Type B pancreatic cell (in vitro differentiated cells): ENCODE data around the gene TJAP1. TPM values are rescaled to one million over a fixed set of nuclear protein-coding genes. Genes with fewer than 3 reads are reported as not detected.
"Not testable (repeated sequence)": the region's sequence is repeated elsewhere in the genome, so short reads cannot be mapped to it uniquely, and the experiment has no call there.

Experiments used
- DNase-seq: peaks from one replicate; pipeline ENCODE4 v3.0.0; 2021; ENCODE audit warnings: mixed read lengths; ENCODE audit not compliant: unreplicated experiment; ENCODE audit errors: extremely low spot score
- H3K27ac Mint-ChIP-seq: 2 replicates; pipeline ENCODE4 v1.8.0; 2021; ENCODE audit warnings: mild to moderate bottlenecking, mixed read lengths
- H3K27me3 Mint-ChIP-seq: 2 replicates; pipeline ENCODE4 v1.8.0; 2021; ENCODE audit warnings: mixed read lengths
- H3K36me3 Mint-ChIP-seq: 2 replicates; pipeline ENCODE4 v1.8.0; 2021; ENCODE audit warnings: mixed read lengths
- H3K4me1 Mint-ChIP-seq: one replicate; pipeline ENCODE4 v1.8.0; 2021; ENCODE audit warnings: mixed read lengths; ENCODE audit not compliant: unreplicated experiment
- H3K4me3 Mint-ChIP-seq: 2 replicates; pipeline ENCODE4 v1.8.0; 2021; ENCODE audit warnings: mild to moderate bottlenecking, mixed read lengths
- H3K9me3 Mint-ChIP-seq: 2 replicates; pipeline ENCODE4 v1.8.0; 2021; ENCODE audit warnings: mixed read lengths
- total RNA-seq: library from RNA; stranded (reverse); gene quantifications from 2 replicates; pipeline ENCODE4 v1.2.1, GENCODE V29; 2021; ENCODE audit warnings: low replicate concordance
- TF ChIP-seq, protein P1 (sequence below): fragments of 200-600 bp; sonication (generic); conservative IDR thresholded peaks from 2 replicates; pipeline ENCODE4 v1.5.0; 2021; ENCODE audit warnings: antibody characterized with exemption, mild to moderate bottlenecking

The TJAP1 gene
- total RNA-seq, 1 donor from 2014 or later, result 44.5 TPM

DNA sequence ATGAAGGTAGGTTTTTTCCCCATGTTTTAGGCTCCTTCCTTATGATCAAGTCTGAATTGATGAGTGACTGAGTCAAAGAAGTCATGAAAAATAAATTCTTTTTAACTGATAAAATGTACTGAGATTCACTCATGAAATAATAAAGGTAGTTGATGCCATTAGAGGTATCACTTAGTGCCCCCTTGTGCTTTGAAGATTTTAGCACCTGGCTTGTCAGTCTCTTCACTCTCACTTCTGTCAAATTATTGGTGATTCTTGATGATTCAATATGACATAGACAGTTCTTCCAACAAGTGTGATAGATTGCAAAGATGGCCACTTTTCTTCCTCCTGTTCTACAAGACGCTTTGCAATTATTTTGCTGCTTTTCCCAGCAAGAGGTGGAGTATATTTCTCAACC, 17.8 kb upstream of the TJAP1 start:
- peaks cover 46% of the 10 kb centered on the region for H3K27me3 Mint-ChIP-seq

DNA sequence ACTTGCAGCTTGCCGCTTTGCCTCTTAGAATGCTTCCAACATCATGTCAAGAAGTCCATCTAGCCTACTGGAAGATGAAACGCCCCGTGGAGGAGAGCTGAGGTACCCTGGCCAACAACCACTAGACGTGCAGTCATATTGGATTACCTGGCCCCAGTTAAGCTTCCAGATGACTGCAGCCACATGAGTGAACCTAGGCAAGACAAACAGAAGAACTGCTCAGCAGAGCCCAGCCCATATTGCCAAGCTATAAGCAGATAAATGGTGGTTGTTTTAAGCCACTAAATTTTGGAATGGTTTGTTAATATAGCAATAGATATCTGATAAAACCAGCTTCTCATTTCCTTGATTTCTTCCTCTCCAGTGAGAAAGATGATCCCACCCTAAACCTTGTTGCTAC, 17.3 kb upstream of the TJAP1 start:
- Mint-ChIP-seq H3K27me3 (peaks cover 46% of the 10 kb centered on the region), H3K9me3 (no peaks in the 10 kb centered on the region), H3K4me1 (peaks cover 12% of the 10 kb centered on the region)

More for the DNA sequence above, 17.8 kb upstream of the TJAP1 start:
- no peak for DNase-seq
- Mint-ChIP-seq H3K4me3 (peak overlapping the region; percentile 48), H3K27ac (no peak overlapping the region), H3K36me3 (no peaks in the 10 kb centered on the region), H3K9me3 (no peaks in the 10 kb centered on the region), H3K4me1 (peaks cover 12% of the 10 kb centered on the region)
- TF ChIP-seq, protein P1, sequence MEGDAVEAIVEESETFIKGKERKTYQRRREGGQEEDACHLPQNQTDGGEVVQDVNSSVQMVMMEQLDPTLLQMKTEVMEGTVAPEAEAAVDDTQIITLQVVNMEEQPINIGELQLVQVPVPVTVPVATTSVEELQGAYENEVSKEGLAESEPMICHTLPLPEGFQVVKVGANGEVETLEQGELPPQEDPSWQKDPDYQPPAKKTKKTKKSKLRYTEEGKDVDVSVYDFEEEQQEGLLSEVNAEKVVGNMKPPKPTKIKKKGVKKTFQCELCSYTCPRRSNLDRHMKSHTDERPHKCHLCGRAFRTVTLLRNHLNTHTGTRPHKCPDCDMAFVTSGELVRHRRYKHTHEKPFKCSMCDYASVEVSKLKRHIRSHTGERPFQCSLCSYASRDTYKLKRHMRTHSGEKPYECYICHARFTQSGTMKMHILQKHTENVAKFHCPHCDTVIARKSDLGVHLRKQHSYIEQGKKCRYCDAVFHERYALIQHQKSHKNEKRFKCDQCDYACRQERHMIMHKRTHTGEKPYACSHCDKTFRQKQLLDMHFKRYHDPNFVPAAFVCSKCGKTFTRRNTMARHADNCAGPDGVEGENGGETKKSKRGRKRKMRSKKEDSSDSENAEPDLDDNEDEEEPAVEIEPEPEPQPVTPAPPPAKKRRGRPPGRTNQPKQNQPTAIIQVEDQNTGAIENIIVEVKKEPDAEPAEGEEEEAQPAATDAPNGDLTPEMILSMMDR, result no peak

DNA sequence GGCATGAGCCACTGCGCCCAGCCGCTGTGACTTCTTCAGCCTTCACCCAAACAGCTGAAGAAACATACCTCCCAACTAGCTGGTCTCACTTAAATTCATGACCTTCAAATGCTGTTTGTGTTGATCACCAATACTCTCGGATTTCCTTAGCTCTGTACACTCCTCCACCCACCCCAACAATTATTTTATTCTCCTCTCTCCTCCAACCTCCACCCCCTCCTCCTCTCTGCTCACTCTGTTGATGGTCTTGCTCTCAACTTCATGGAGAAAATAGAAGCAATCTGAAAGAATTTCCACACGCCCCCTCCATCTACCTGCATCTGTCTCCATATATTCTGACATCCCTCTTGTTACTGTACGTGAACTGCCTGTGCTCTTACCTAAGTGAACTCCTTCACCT, 15.4 kb upstream of the TJAP1 start:
- Mint-ChIP-seq H3K27ac (no peak overlapping the region), H3K4me1 (peaks cover 2% of the 10 kb centered on the region), H3K27me3 (peaks cover 34% of the 10 kb centered on the region), H3K4me3 (no peak overlapping the region), H3K9me3 (no peaks in the 10 kb centered on the region), H3K36me3 (no peaks in the 10 kb centered on the region)
- DNase-seq, result no peak
- TF ChIP-seq, protein P1, result no peak

More for the DNA sequence above, 17.3 kb upstream of the TJAP1 start:
- Mint-ChIP-seq H3K27ac (no peak overlapping the region), H3K36me3 (no peaks in the 10 kb centered on the region), H3K4me3 (no peak overlapping the region)
- TF ChIP-seq, protein P1, result no peak
- DNase-seq, result no peak

DNA sequence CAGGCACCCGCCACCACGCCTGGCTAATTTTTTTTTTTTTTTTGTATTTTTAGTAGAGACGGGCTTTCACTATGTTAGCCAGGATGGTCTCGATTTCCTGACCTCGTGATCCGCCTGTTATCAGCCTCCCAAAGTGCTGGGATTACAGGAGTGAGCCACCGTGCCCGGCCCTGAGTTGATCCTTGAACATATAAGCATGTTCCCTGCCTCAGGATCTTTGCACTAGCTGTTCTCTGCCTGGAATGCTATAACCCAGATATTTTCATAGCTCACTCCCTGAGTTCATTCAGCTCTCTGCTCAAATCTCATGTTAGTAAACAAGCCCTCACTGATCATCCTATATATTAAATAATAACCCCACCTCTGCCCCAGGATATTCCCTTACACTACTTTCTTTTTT, 13.0 kb upstream of the TJAP1 start:
- Mint-ChIP-seq H3K4me1 (no peaks in the 10 kb centered on the region), H3K27ac (no peak overlapping the region)
- TF ChIP-seq, protein P1, result no peak

DNA sequence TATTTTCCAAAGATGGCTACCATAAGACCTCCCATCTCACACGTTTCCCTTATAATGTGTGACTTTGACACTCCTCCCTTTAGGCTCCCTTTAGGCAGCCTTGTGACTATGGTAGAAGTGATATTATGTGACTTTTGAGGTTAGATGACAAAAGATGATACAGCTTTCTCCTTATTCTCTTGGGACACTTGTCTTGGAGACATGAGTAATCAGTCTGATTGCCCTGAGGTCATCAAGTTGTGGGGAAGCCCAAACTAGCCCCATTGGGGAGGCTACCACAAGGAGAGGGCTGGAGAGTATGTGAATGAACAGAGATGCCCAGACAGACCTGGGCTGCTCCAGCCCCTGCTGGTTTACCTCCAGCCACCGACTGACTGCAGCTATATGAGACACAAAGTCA, 11.4 kb upstream of the TJAP1 start:
- H3K27ac Mint-ChIP-seq, result no peak overlapping the region
- no peak overlapping the region for H3K4me3 Mint-ChIP-seq
- no peak for DNase-seq
- no peaks in the 10 kb centered on the region for H3K36me3 Mint-ChIP-seq
- TF ChIP-seq, protein P1, result no peak
- peaks cover 23% of the 10 kb centered on the region for H3K27me3 Mint-ChIP-seq
- no peaks in the 10 kb centered on the region for H3K4me1 Mint-ChIP-seq
- no peaks in the 10 kb centered on the region for H3K9me3 Mint-ChIP-seq

More for the DNA sequence above, 13.0 kb upstream of the TJAP1 start:
- H3K9me3 Mint-ChIP-seq, result no peaks in the 10 kb centered on the region
- H3K36me3 Mint-ChIP-seq, result no peaks in the 10 kb centered on the region
- H3K4me3 Mint-ChIP-seq, result no peak overlapping the region
- DNase-seq, result no peak
- H3K27me3 Mint-ChIP-seq, result peaks cover 34% of the 10 kb centered on the region

DNA sequence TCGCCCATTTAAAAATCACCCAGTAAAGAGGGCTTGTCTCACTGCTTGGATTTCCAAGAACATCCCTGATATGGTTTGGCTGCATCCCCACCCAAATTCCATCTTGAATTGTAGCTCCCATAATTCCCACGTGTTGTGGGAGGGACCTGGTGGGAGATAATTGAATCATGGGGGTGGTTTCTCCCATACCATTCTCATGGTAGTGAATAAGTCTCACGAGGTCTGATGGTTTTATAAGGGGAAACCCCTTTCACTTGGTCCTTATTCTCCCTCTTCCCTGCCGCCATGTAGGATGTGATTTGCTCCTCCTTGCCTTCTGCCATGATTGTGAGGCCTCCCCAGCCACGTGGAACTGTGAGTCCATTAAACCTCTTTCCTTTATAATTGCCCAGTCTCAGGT, 10.1 kb upstream of the TJAP1 start:
- H3K4me3 Mint-ChIP-seq, H3K27ac Mint-ChIP-seq, H3K36me3 Mint-ChIP-seq, H3K4me1 Mint-ChIP-seq, H3K9me3 Mint-ChIP-seq, DNase-seq: not testable (repeated sequence)
- peaks cover 19% of the 10 kb centered on the region for H3K27me3 Mint-ChIP-seq
